ENCODE data around the gene PRKG1. TPM values are rescaled to one million over a fixed set of nuclear protein-coding genes. Genes with fewer than 3 reads are reported as not detected.

Gene PRKG1
- total and polyA plus RNA-seq, 2 of the 8 experiments (the other 6 are each of a cell fraction or from before 2014, with no cell fraction given) = 4.2 to 15.2 TPM

GRCh38 chr10:51297438-51297837 is 223.2 kb downstream of the PRKG1 start (continued):
- TF ChIP-seq PHF8 (conservative IDR thresholded peaks at IDR 0.05; ENCODE audit: low read depth, low read length) (no peak), YY1 (IDR thresholded peaks at IDR 0.05; ENCODE audit: low read depth, low read length) (no peak), POLR2A (IDR thresholded peaks at IDR 0.05; ENCODE audit: control extremely low read depth in 1 of 2, low read depth in 2 of 2, low read length in 2 of 2) (no peak), EZH2 (IDR thresholded peaks at IDR 0.05; ENCODE audit: low read depth, low read length, severe bottlenecking) (no peak), BACH1 (IDR thresholded peaks at IDR 0.05; ENCODE audit: low read length) (no peak), FOSL1 (IDR thresholded peaks at IDR 0.05; ENCODE audit: insufficient read depth, low read depth, low read length) (no peak)

All from H1 (cell line).